RPMI8226 (cell line): ENCODE results near the gene FBXO9.

ENCODE experiments used
- DNase-seq: peaks from one replicate; pipeline ENCODE4 v3.0.0-alpha.2; 2015

The FBXO9 gene

GRCh38 chr6:53139841-53140413 is 74.7 kb downstream of the FBXO9 start:
- DNase-seq, result no peak

GRCh38 chr6:53142810-53143209 is 77.6 kb downstream of the FBXO9 start:
- DNase-seq, result no peak

DNA sequence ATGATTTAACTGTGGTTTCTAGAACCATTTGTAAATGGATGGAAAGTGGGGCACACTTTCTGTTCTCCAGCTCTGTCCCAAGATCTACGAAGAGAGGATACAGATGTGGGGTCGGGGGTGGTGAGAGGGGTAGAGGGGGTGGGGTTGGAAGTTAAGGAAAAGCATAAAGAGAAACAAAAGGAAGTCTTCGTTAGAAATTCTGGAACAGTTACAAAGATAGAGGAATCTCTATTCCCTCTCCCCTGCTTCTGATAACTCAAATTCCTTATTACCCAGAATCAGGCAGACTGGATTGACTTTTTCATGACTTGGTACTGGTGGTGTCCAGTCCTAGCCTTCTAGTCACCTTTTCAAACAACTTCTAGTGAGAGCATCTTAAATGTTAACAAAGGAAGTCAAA is 78.5 kb downstream of the FBXO9 start:
- no peak for DNase-seq

DNA sequence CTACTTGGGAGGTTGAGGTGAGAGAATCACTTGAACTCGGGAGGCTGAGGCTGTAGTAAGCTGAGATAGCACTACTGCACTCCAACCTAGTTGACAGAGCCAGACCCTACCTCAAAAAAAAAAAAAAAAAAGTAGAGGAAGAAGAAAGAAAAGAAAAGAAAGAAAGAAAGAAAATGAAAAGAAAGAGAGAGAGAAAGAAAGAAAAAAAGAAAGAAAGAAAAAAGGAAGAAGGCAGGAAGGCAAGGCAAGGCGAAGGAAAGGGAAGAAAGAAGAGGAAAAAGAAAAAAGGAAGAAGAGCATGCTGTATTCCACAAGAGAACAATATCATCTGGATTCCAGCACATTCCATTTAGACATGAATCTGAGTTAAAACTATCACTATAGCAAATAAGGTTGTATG is 79.6 kb downstream of the FBXO9 start:
- DNase-seq, result no peak

GRCh38 chr6:53148684-53149083 is 83.5 kb downstream of the FBXO9 start, which contains the start of gene GCM1:
GCM1 (minus strand) TSS chr6:53148841; CDS start chr6:53145632, 3,209 bp downstream.
- no peak for DNase-seq
